Nephron (organoid): Measurements from ENCODE around the gene IFNGR1.

Source experiments
- H3K27ac Mint-ChIP-seq, 3 experiments: 2 replicates each; pipeline ENCODE4 v1.8.0; 2020; ENCODE audit warnings: mixed read lengths in 3 of 3, mild to moderate bottlenecking in 2 of 3, moderate library complexity in 1 of 3
- H3K27me3 Mint-ChIP-seq: 2 replicates; pipeline ENCODE4 v1.8.0; 2021; ENCODE audit warnings: low read depth, mild to moderate bottlenecking, moderate library complexity, mixed read lengths
- H3K36me3 Mint-ChIP-seq: 2 replicates; pipeline ENCODE4 v1.8.0; 2020; ENCODE audit warnings: low read depth, mixed read lengths
- H3K4me1 Mint-ChIP-seq: 2 replicates; pipeline ENCODE4 v1.8.0; 2020; ENCODE audit warnings: mixed read lengths
- H3K4me3 Mint-ChIP-seq, 3 experiments: 2 replicates each; pipeline ENCODE4 v1.8.0; 2020; ENCODE audit warnings: mild to moderate bottlenecking in 3 of 3, mixed read lengths in 3 of 3, moderate library complexity in 2 of 3
- H3K9me3 Mint-ChIP-seq: 2 replicates; pipeline ENCODE4 v1.8.0; 2020; ENCODE audit warnings: mixed read lengths
- TF ChIP-seq, protein P1 (sequence below), 3 experiments: fragments of 200-600 bp; sonication (generic); IDR thresholded peaks; one replicate each; pipeline ENCODE4 v1.5.0; 2021; ENCODE audit warnings: antibody characterized with exemption in 3 of 3; ENCODE audit not compliant: unreplicated experiment in 3 of 3

Gene IFNGR1

DNA sequence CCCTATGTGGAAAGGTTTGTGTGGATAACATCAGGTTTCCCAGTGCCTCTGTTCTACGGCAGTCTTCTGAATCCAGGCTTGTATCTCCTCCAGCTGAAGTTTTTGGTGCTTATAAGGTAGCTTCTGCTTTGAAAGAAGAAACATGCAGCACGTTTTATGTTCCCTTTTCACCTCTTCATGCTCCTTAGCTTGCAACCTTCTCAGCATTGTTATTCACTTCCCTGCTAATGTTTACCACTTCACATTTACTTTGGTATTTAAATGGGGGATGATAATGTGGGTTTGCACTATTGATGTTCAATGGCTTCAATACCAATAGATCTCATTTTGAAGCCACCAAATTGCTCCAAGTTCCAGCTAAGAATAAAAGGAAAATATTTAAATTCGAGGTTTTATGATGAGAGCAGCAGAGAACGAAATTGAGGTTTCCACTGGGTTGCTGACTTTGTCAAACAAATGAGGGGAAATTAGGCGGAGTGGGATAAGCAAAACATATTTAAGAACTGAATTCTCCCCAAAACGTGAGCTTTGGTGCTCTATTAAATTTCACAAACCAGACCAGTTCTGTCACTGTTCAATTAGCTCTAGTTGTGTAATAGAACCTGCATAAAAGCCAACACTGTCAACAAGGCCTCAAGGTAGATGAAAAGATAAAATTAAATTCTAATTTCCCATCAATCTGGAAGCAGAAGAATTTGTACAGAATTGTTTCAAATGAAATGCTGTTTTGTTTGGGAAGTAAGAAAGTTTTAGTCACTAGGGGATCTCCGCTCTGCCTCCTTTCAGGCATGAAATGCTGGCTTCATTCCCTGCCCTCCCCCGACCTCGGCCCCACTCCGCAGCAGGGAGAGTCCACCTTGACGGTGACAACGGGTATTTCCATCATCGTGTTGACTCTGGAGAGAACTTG lies 47.1 kb downstream of the IFNGR1 start:
- H3K4me3 Mint-ChIP-seq: no peak overlapping the region

DNA sequence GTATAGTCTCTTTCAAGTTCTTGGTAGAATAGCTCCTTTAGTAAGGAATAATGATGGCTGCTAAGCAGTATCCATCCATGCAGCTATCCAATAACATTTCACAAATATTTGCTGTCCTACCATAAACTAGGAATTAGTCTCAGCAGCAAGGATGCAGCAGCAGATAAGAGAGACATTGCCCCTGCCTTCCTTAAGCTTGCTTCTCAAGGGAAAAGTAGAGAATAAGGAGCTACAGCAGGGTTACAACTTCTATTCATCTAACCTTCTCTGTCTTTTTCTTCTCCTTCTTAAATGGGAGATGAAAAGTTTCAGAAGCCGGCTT lies 48.2 kb downstream of the IFNGR1 start:
- TF ChIP-seq, protein P1, sequence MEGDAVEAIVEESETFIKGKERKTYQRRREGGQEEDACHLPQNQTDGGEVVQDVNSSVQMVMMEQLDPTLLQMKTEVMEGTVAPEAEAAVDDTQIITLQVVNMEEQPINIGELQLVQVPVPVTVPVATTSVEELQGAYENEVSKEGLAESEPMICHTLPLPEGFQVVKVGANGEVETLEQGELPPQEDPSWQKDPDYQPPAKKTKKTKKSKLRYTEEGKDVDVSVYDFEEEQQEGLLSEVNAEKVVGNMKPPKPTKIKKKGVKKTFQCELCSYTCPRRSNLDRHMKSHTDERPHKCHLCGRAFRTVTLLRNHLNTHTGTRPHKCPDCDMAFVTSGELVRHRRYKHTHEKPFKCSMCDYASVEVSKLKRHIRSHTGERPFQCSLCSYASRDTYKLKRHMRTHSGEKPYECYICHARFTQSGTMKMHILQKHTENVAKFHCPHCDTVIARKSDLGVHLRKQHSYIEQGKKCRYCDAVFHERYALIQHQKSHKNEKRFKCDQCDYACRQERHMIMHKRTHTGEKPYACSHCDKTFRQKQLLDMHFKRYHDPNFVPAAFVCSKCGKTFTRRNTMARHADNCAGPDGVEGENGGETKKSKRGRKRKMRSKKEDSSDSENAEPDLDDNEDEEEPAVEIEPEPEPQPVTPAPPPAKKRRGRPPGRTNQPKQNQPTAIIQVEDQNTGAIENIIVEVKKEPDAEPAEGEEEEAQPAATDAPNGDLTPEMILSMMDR (IDR thresholded peaks at IDR 0.05; ENCODE audit: unreplicated experiment in 3 of 3): no peak
- Mint-ChIP-seq H3K4me1 (no peaks in the 10 kb centered on the region), H3K27ac (no peak overlapping the region), H3K4me3 (no peak overlapping the region), H3K36me3 (no peaks in the 10 kb centered on the region), H3K9me3 (peaks cover 9% of the 10 kb centered on the region), H3K27me3 (peaks cover 3% of the 10 kb centered on the region)

More for the DNA sequence above, 47.1 kb downstream of the IFNGR1 start:
- peaks cover 5% of the 10 kb centered on the region for H3K9me3 Mint-ChIP-seq
- no peak overlapping the region for H3K27ac Mint-ChIP-seq
- TF ChIP-seq, protein P1 (IDR thresholded peaks at IDR 0.05; ENCODE audit: unreplicated experiment in 3 of 3): no peak
- H3K27me3 Mint-ChIP-seq: peaks cover 3% of the 10 kb centered on the region
- H3K4me1 Mint-ChIP-seq: no peaks in the 10 kb centered on the region
- H3K36me3 Mint-ChIP-seq: no peaks in the 10 kb centered on the region

DNA sequence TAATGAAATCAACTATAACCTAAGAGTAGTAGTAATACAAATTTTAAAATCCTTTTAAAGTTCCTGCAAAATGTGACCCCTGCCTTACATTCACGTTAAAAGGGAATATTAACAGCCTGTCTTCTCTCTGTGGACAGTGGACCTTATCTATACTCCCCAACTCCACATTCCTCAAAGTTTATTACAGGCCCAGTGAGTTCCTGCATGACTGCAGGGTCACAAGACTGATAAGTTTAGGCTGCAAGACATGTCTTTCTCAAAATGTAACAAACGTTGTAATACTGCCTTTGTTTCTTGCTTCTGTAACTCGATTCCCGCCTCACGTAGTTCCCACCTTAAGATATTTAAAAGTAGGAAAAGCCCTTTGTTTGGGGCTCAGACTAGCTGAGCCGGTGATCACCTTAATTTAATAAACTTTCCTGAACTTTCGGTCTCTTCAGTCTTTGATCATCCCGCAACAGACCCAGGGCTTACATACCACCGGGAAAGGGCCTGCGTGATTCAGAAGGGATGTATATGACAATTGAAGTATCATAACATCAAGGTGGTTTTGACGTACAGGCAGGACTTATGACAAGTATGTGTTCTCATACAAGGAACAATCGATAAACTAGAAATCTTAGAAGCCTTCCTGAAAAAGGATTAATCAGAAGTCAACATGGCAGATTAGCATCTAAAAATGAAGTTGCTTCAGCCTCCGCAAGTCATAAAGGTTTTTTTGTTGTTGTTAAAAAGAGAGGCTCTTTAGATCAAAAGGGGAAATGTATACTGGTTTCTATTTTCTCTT lies 48.7 kb downstream of the IFNGR1 start:
- Mint-ChIP-seq H3K36me3 (no peaks in the 10 kb centered on the region), H3K9me3 (peaks cover 9% of the 10 kb centered on the region), H3K27ac (no peak overlapping the region), H3K27me3 (peaks cover 3% of the 10 kb centered on the region), H3K4me3 (no peak overlapping the region), H3K4me1 (no peaks in the 10 kb centered on the region)
- TF ChIP-seq, protein P1 (IDR thresholded peaks at IDR 0.05; ENCODE audit: unreplicated experiment in 3 of 3): no peak

DNA sequence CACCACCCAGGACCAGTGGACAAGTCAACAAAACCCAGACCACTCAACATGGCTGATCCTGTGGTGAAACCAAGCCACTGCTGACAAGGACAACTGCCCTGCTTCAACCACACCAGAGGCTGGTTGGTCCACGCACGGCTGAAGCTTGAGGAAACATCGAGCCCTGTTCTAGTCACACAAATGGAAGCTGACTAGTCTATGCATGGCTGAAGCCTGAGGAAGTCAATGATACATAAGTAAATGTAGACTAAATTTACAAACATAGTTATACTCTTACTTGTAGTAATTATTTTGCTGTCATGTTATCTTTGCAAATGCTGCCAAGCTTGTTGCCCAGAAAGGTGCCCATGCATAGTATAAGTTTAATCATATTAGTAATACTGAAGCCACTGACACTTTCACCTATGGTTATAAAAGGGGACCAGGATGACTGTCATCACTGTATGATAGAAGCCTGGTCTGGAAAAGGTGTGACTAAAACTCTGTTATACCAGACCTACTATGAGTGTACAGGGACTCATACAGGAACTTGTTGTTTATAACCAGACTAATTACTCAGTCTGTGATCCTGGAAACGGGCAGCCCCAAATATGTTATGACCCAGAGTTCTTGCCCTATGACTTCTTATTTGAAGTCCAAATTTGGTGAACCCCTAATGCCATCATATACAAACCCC lies 51.3 kb downstream of the IFNGR1 start:
- Mint-ChIP-seq H3K9me3 (peaks cover 33% of the 10 kb centered on the region), H3K4me1 (no peaks in the 10 kb centered on the region), H3K27ac (no peak overlapping the region), H3K27me3 (no peaks in the 10 kb centered on the region), H3K4me3 (no peak overlapping the region), H3K36me3 (no peaks in the 10 kb centered on the region)
- TF ChIP-seq, protein P1 (IDR thresholded peaks at IDR 0.05; ENCODE audit: unreplicated experiment in 3 of 3): no peak

DNA sequence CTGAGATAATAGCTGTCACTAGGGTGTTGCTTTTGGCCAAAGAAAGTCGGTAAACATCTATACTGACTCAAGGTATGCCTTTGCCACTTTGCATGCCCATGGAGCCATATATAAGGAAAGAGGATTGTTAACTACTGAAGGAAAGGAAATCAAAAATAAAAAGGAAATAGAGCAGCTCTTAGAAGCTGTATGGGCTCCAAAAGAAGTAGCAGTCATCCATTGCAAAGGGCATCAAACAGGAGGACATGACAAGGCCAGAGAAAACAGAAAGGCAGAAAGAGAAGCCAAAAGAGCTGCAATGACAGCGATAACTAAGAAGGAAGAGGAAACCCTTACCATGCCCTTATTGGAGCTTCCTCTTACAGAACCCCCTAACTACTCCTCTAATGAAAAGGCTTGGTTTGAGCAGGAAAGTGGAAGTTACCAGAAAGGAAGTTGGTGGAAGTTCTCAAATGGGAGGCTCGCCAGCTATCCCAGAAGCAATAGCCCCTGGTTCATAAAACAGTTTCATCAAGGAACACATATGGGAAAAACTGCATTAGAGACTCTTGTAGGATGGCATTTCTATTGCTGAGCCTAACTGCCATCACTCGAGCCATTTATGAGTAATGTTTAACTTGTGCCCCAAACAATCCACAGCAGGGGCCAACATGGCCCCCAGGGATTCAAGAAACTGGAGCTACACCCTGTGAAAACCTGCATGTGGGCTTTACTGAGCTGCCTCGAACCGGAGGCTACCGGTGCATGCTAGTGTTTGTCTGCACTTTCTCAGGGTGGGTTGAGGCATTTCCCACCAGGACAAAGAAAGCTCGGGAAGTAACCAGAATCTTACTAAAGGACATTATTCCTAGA lies 52.7 kb downstream of the IFNGR1 start:
- TF ChIP-seq, protein P1 (IDR thresholded peaks at IDR 0.05; ENCODE audit: unreplicated experiment in 3 of 3): no peak
- H3K4me3 Mint-ChIP-seq: no peak overlapping the region
- no peak overlapping the region for H3K27ac Mint-ChIP-seq
- peaks cover 36% of the 10 kb centered on the region for H3K9me3 Mint-ChIP-seq
- no peaks in the 10 kb centered on the region for H3K27me3 Mint-ChIP-seq
- no peaks in the 10 kb centered on the region for H3K4me1 Mint-ChIP-seq
- no peaks in the 10 kb centered on the region for H3K36me3 Mint-ChIP-seq
